ENCODE measurements around the gene ZSWIM4. TPM values are rescaled to one million over a fixed set of nuclear protein-coding genes. Genes with fewer than 3 reads are reported as not detected.

Gene ZSWIM4
- total and polyA plus RNA-seq, 2 experiments from 2014 or later = 5.4 to 42.3 TPM

DNA sequence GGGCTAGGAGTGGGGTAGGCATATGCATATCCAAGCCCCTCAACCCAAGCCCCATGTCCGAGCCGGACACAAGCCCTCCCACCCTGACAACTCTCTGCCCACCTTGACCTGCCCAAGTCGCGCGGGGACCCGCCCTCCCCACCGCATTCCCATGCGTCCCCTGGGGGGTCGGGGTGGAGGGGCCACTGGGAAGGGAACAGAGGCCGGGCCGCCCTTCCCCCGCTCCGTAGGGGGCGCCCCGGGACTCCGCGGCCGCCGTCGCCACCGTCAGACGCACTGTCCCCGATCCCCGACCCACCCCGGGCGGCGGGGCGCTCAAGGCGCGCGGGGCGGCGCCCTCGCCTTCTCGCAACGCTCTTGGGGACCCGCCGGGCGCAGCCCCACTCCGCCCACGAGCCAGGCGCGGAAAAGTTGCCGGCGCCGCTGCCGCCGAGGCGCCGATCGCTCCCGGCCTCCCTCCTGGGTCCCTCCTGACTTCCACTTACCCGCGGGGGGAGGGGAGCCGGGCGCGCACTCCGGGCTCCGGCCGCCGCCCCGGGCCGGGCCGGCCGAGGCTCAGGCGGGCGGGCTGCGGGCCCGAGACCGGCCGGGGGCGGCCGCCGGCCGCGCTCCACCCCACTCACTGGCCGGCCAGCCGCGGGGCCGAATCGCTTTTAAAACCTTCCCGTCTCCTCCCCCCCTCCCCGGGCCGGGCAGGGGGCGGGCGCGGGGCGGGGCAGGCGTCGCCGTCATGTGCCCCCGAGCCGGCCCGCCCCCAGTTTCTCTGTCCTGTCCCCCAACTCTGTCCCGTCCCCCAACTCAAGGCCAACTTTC is 47.3 kb downstream of the ZSWIM4 start:
- Histone ChIP-seq H3K27ac (ENCODE audit: low read depth) (no peak overlapping the region), H3F3A (replicated peaks; ENCODE audit: low read depth) (peaks cover 21% of the 10 kb centered on the region), H3K36me3 (ENCODE audit: insufficient read depth) (no peaks in the 10 kb centered on the region), H3K79me2 (replicated peaks; ENCODE audit: insufficient read depth) (peaks cover 14% of the 10 kb centered on the region; the same call in 1 of the 2 replicates), H3K4me3 (peak overlapping the region; percentile 74), H3K4me1 (ENCODE audit: insufficient read depth) (peaks cover 37% of the 10 kb centered on the region), H2AFZ (0 out of 2 replicates have a peak overlapping the region, but pooled peaks have one; percentile 63), H4K20me1 (replicated peaks; ENCODE audit: insufficient read depth) (no peaks in the 10 kb centered on the region; the same call in 1 of the 2 replicates), H3K9me2 (ENCODE audit: insufficient read depth) (no peaks in the 10 kb centered on the region), H3K27me3 (ENCODE audit: insufficient read depth) (no peaks in the 10 kb centered on the region), H3K4me2 (peak overlapping the region; percentile 99)
- DNase-seq (ENCODE audit: low spot score) (no peak), ATAC-seq (peak; percentile 3; the same call in 2 of the 3 replicates)
- Mint-ChIP-seq H3K36me3 (ENCODE audit: low read depth) (no peaks in the 10 kb centered on the region; the same call in 2 of the 3 replicates), H3K4me1 (peaks cover 41% of the 10 kb centered on the region), H3K27me3 (ENCODE audit: insufficient read depth, low read depth, poor library complexity) (peaks cover 32% of the 10 kb centered on the region), H3K27ac (no peak overlapping the region), H3K9me3 (0 out of 3 replicates have a peak, but pooled peaks cover 3% of the 10 kb centered on the region), H3K4me3 (peak overlapping the region; percentile 84)
- TF ChIP-seq, protein P1, sequence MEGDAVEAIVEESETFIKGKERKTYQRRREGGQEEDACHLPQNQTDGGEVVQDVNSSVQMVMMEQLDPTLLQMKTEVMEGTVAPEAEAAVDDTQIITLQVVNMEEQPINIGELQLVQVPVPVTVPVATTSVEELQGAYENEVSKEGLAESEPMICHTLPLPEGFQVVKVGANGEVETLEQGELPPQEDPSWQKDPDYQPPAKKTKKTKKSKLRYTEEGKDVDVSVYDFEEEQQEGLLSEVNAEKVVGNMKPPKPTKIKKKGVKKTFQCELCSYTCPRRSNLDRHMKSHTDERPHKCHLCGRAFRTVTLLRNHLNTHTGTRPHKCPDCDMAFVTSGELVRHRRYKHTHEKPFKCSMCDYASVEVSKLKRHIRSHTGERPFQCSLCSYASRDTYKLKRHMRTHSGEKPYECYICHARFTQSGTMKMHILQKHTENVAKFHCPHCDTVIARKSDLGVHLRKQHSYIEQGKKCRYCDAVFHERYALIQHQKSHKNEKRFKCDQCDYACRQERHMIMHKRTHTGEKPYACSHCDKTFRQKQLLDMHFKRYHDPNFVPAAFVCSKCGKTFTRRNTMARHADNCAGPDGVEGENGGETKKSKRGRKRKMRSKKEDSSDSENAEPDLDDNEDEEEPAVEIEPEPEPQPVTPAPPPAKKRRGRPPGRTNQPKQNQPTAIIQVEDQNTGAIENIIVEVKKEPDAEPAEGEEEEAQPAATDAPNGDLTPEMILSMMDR (conservative IDR thresholded peaks at IDR 0.05; ENCODE audit: low read depth in 2 of 2) = peak in 1 of 2 experiments; percentile 38; a peak in 2 of 4 replicates
- TF ChIP-seq JUNB (IDR thresholded peaks at IDR 0.05; ENCODE audit: unreplicated experiment) (no peak), CREB1 (CRISPR knock-in tag; IDR thresholded peaks at IDR 0.05; ENCODE audit: low read depth) (peak; percentile 46; the same call in 1 of the 2 replicates), POLR2AphosphoS5 (IDR thresholded peaks at IDR 0.05; ENCODE audit: low read depth) (peak; percentile 36; the same call in 1 of the 2 replicates)
- TF ChIP-seq, protein P2, sequence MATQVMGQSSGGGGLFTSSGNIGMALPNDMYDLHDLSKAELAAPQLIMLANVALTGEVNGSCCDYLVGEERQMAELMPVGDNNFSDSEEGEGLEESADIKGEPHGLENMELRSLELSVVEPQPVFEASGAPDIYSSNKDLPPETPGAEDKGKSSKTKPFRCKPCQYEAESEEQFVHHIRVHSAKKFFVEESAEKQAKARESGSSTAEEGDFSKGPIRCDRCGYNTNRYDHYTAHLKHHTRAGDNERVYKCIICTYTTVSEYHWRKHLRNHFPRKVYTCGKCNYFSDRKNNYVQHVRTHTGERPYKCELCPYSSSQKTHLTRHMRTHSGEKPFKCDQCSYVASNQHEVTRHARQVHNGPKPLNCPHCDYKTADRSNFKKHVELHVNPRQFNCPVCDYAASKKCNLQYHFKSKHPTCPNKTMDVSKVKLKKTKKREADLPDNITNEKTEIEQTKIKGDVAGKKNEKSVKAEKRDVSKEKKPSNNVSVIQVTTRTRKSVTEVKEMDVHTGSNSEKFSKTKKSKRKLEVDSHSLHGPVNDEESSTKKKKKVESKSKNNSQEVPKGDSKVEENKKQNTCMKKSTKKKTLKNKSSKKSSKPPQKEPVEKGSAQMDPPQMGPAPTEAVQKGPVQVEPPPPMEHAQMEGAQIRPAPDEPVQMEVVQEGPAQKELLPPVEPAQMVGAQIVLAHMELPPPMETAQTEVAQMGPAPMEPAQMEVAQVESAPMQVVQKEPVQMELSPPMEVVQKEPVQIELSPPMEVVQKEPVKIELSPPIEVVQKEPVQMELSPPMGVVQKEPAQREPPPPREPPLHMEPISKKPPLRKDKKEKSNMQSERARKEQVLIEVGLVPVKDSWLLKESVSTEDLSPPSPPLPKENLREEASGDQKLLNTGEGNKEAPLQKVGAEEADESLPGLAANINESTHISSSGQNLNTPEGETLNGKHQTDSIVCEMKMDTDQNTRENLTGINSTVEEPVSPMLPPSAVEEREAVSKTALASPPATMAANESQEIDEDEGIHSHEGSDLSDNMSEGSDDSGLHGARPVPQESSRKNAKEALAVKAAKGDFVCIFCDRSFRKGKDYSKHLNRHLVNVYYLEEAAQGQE (IDR thresholded peaks at IDR 0.05; ENCODE audit: unreplicated experiment) = no peak

DNA sequence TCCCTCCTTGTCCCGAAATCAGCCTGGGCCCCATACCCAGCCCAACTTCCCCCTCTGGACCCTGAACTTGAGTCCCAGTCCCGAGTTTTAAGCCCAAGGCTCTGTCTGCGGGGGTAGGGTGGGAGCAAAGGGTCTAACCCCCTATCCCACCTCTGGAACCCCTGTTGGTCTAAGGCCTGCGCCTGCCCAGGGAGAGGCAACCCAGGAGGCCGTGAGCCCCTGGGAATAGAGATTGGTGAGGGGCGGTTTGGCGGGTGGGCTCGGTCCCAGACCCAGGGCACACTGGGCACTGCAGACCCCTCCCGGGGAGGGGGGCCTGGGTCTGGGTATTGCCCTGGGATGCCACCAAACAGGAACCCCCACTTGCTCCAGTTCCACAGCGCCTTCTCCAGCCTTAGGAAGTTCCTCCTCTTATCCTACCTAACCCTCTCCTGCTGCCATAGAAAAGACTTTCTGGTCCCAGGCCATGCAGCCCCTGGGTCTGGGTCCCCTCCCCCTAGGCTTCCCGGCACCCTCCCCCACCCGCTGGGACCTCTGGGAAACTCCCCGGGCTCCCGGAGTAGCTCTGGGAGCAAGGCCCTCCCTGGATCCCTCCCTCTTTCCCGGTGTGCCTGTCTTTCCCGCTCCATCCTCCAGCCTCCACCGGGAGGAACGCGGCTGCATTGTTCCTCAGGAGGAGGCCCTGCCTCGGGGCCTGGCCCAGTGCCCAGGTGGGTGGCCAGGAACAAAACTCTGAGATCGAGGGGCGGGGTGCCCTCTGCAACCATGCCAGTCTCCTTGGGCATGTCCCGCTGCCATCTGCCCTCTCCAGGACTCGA is 48.1 kb downstream of the ZSWIM4 start:
- TF ChIP-seq, protein P2 (IDR thresholded peaks at IDR 0.05; ENCODE audit: unreplicated experiment) = no peak
- ATAC-seq = peak; percentile 2
- Histone ChIP-seq H3K27ac (ENCODE audit: low read depth) (no peak overlapping the region), H3K36me3 (ENCODE audit: insufficient read depth) (no peaks in the 10 kb centered on the region), H3K27me3 (ENCODE audit: insufficient read depth) (no peaks in the 10 kb centered on the region), H3F3A (replicated peaks; ENCODE audit: low read depth) (peaks cover 27% of the 10 kb centered on the region), H3K4me1 (ENCODE audit: insufficient read depth) (peaks cover 43% of the 10 kb centered on the region), H3K4me3 (peak overlapping the region; percentile 74), H3K79me2 (replicated peaks; ENCODE audit: insufficient read depth) (peaks cover 12% of the 10 kb centered on the region; the same call in 1 of the 2 replicates), H3K4me2 (peak overlapping the region; percentile 99), H3K9me2 (ENCODE audit: insufficient read depth) (no peaks in the 10 kb centered on the region), H2AFZ (0 out of 2 replicates have a peak overlapping the region, but pooled peaks have one; percentile 63), H4K20me1 (replicated peaks; ENCODE audit: insufficient read depth) (no peaks in the 10 kb centered on the region)
- peaks cover 32% of the 10 kb centered on the region for H3K27me3 Mint-ChIP-seq (ENCODE audit: insufficient read depth, low read depth, poor library complexity)
- H3K27ac Mint-ChIP-seq = no peak overlapping the region
- H3K4me1 Mint-ChIP-seq = peaks cover 41% of the 10 kb centered on the region
- H3K9me3 Mint-ChIP-seq = 0 out of 3 replicates have a peak, but pooled peaks cover 3% of the 10 kb centered on the region
- peak; percentile 76 for DNase-seq (ENCODE audit: low spot score)
- peak overlapping the region; percentile 81 for H3K4me3 Mint-ChIP-seq
- H3K36me3 Mint-ChIP-seq (ENCODE audit: low read depth) = no peaks in the 10 kb centered on the region; the same call in 2 of the 3 replicates

Data from GM23338 (cell line).